CD4-positive, CD25-positive, alpha-beta regulatory T cell (primary cell): ENCODE data around the gene CCDC47. TPM values are rescaled to one million over a fixed set of nuclear protein-coding genes. Genes with fewer than 3 reads are reported as not detected.
A peak's percentile ranks its signal among the peaks of the same experiment; 100 is the strongest.

Experiments used
- ATAC-seq, 2 donors: fragments of 150-1000 bp; cut with Tn5 transposase; one replicate each; pipeline ENCODE4 v1.10.0; 2021; ENCODE audit warnings: low read depth in 2 of 2, moderate number of reproducible peaks in 2 of 2, moderate library complexity in 1 of 2
- DNase-seq, 3 donors: peaks; one replicate each; pipeline versions ENCODE4 v3.0.0 to v3.0.0-alpha.2; 2012 to 2022; ENCODE audit warnings: mixed read lengths in 1 of 3
- H3K27ac ChIP-seq: one replicate; pipeline ENCODE4 v1.7.0; 2013; ENCODE audit warnings: mild to moderate bottlenecking, low read length; ENCODE audit not compliant: insufficient read depth, poor library complexity, severe bottlenecking
- H3K27me3 ChIP-seq: one replicate; pipeline ENCODE4 v1.7.0; 2013; ENCODE audit warnings: low read length; ENCODE audit not compliant: control insufficient read depth, insufficient read depth
- H3K36me3 ChIP-seq: one replicate; pipeline ENCODE4 v1.7.0; 2013; ENCODE audit warnings: mild to moderate bottlenecking, low read length, moderate library complexity; ENCODE audit not compliant: control insufficient read depth, insufficient read depth
- H3K4me1 ChIP-seq: 2 replicates; pipeline ENCODE4 v1.7.0; 2013; ENCODE audit warnings: mild to moderate bottlenecking, low read length; ENCODE audit not compliant: insufficient read depth, control insufficient read depth, poor library complexity, severe bottlenecking
- H3K4me3 ChIP-seq: one replicate; pipeline ENCODE4 v1.7.0; 2013; ENCODE audit warnings: low read depth, mild to moderate bottlenecking, low read length, moderate library complexity
- H3K9me3 ChIP-seq, 2 experiments: 1 replicate in 1 of 2; 2 replicates in 1 of 2; pipeline ENCODE4 v1.7.0; 2013; ENCODE audit warnings: low read length in 2 of 2, mild to moderate bottlenecking in 1 of 2, moderate library complexity in 1 of 2; ENCODE audit not compliant: control insufficient read depth in 2 of 2
- H3K27ac Mint-ChIP-seq, 3 donors: one replicate each; pipeline ENCODE4 v1.8.0; 2020 to 2022; ENCODE audit warnings: mild to moderate bottlenecking in 3 of 3, mixed read lengths in 3 of 3, moderate library complexity in 2 of 3
- H3K27me3 Mint-ChIP-seq: one replicate; pipeline ENCODE4 v1.8.0; 2022; ENCODE audit warnings: mild to moderate bottlenecking, mixed read lengths
- H3K36me3 Mint-ChIP-seq: one replicate; pipeline ENCODE4 v1.8.0; 2020; ENCODE audit warnings: mixed read lengths
- H3K4me1 Mint-ChIP-seq, 4 donors: one replicate each; pipeline ENCODE4 v1.8.0; 2020 to 2022; ENCODE audit warnings: mixed read lengths in 4 of 4, mild to moderate bottlenecking in 1 of 4
- H3K4me3 Mint-ChIP-seq, 4 donors: one replicate each; pipeline ENCODE4 v1.8.0; 2020 to 2022; ENCODE audit warnings: mild to moderate bottlenecking in 4 of 4, mixed read lengths in 4 of 4, moderate library complexity in 3 of 4
- H3K9me3 Mint-ChIP-seq, 7 donors: one replicate each; pipeline ENCODE4 v1.8.0; 2020 to 2022; ENCODE audit warnings: mixed read lengths in 7 of 7, mild to moderate bottlenecking in 3 of 7, moderate library complexity in 2 of 7
- polyA plus RNA-seq, 4 donors: library from polyadenylated mRNA; unstranded; fragments of 300-500 nt; fragmentation: Illumina TruSeq; gene quantifications; one replicate each; pipeline ENCODE4 v1.2.3, GENCODE V29; 2021
- total RNA-seq: library from RNA; stranded (reverse); gene quantifications from one replicate; pipeline ENCODE4 v1.2.3, GENCODE V29; 2022

Gene CCDC47
- total and polyA plus RNA-seq, 5 donors from 2014 or later = 35.4 to 47.9 (median 36.4) TPM

GRCh38 chr17:63752707-63753106 lies 20.7 kb downstream of the CCDC47 start:
- Histone ChIP-seq H3K27ac (no peak overlapping the region), H3K9me3 (no peaks in the 10 kb centered on the region), H3K4me3 (no peak overlapping the region), H3K27me3 (no peaks in the 10 kb centered on the region), H3K4me1 (peaks cover 10% of the 10 kb centered on the region), H3K36me3 (peaks cover 54% of the 10 kb centered on the region)
- H3K4me3 Mint-ChIP-seq = no peak overlapping the region
- DNase-seq (no peak), ATAC-seq (no peak)
- H3K27me3 Mint-ChIP-seq = no peaks in the 10 kb centered on the region
- H3K36me3 Mint-ChIP-seq = peaks cover 31% of the 10 kb centered on the region
- peaks cover 0 to 1% (median 0%) of the 10 kb centered on the region in 7 donors for H3K9me3 Mint-ChIP-seq
- H3K27ac Mint-ChIP-seq = peak overlapping the region in 1 of 3 donors; percentile 62
- H3K4me1 Mint-ChIP-seq = peaks cover 6 to 17% (median 14%) of the 10 kb centered on the region in 4 donors

GRCh38 chr17:63751806-63752205 lies 21.6 kb downstream of the CCDC47 start:
- Histone ChIP-seq H3K27ac (peak overlapping the region; percentile 60), H3K27me3 (no peaks in the 10 kb centered on the region), H3K9me3 (no peaks in the 10 kb centered on the region), H3K4me3 (peak overlapping the region; percentile 27), H3K4me1 (peaks cover 10% of the 10 kb centered on the region), H3K36me3 (peaks cover 51% of the 10 kb centered on the region)
- Mint-ChIP-seq H3K27ac (peak overlapping the region; percentile 60 to 88 (median 78)), H3K9me3 (peaks cover 0 to 1% (median 0%) of the 10 kb centered on the region in 7 donors), H3K4me3 (peak overlapping the region; percentile 29 to 68 (median 46)), H3K27me3 (no peaks in the 10 kb centered on the region), H3K4me1 (peaks cover 6 to 17% (median 14%) of the 10 kb centered on the region in 4 donors), H3K36me3 (peaks cover 34% of the 10 kb centered on the region)
- ATAC-seq (peak; percentile 50 to 60), DNase-seq (peak in 2 of 3 donors; percentile 13 to 62)

GRCh38 chr17:63741408-63742173 lies 31.8 kb downstream of the CCDC47 start, which contains the start of gene STRADA:
Gene STRADA, minus strand, starts transcription at chr17:63741799. Its CDS starts 13,430 bp downstream, at chr17:63728369.
- peak; percentile 98 to 99 (median 98) for DNase-seq
- peak within 1 kb of the TSS; percentile 80 to 97 (median 90) for H3K4me3 Mint-ChIP-seq
- H3K36me3 ChIP-seq = peaks cover 6% of the 10 kb centered on the region
- peaks cover 24% of the 10 kb centered on the region for H3K4me1 ChIP-seq
- H3K4me1 Mint-ChIP-seq = peaks cover 13 to 29% (median 16%) of the 10 kb centered on the region in 4 donors
- no peaks in the 10 kb centered on the region for H3K27me3 Mint-ChIP-seq
- peak within 1 kb of the TSS; percentile 87 to 97 (median 95) for H3K27ac Mint-ChIP-seq
- no peaks in the 10 kb centered on the region for H3K27me3 ChIP-seq
- no peaks in the 10 kb centered on the region for H3K9me3 ChIP-seq
- no peaks in the 10 kb centered on the region for H3K9me3 Mint-ChIP-seq
- H3K36me3 Mint-ChIP-seq = peaks cover 9% of the 10 kb centered on the region
- ATAC-seq = peak; percentile 88 to 94
- H3K27ac ChIP-seq = peak within 1 kb of the TSS; percentile 86
- peak within 1 kb of the TSS; percentile 92 for H3K4me3 ChIP-seq

GRCh38 chr17:63741143-63741407 lies 32.3 kb downstream of the CCDC47 start:
- Histone ChIP-seq H3K4me3 (peak overlapping the region; percentile 92), H3K36me3 (peaks cover 5% of the 10 kb centered on the region), H3K4me1 (peaks cover 24% of the 10 kb centered on the region), H3K27me3 (no peaks in the 10 kb centered on the region), H3K27ac (peak overlapping the region; percentile 86), H3K9me3 (no peaks in the 10 kb centered on the region)
- peaks cover 13 to 29% (median 16%) of the 10 kb centered on the region in 4 donors for H3K4me1 Mint-ChIP-seq
- no peaks in the 10 kb centered on the region for H3K9me3 Mint-ChIP-seq
- peaks cover 7% of the 10 kb centered on the region for H3K36me3 Mint-ChIP-seq
- H3K27ac Mint-ChIP-seq = peak overlapping the region; percentile 87 to 97 (median 95)
- H3K27me3 Mint-ChIP-seq = no peaks in the 10 kb centered on the region
- ATAC-seq = no peak
- DNase-seq = no peak
- peak overlapping the region; percentile 80 to 97 (median 90) for H3K4me3 Mint-ChIP-seq

GRCh38 chr17:63740464-63741142 lies 32.8 kb downstream of the CCDC47 start:
- Histone ChIP-seq H3K4me3 (peak overlapping the region; percentile 92), H3K9me3 (no peaks in the 10 kb centered on the region), H3K36me3 (peaks cover 2% of the 10 kb centered on the region), H3K4me1 (peaks cover 24% of the 10 kb centered on the region), H3K27me3 (no peaks in the 10 kb centered on the region), H3K27ac (peak overlapping the region; percentile 86)
- ATAC-seq (no peak), DNase-seq (peak in 1 of 3 donors; percentile 33)
- Mint-ChIP-seq H3K4me3 (peak overlapping the region; percentile 80 to 97 (median 90)), H3K27ac (peak overlapping the region; percentile 87 to 97 (median 95)), H3K36me3 (peaks cover 2% of the 10 kb centered on the region), H3K9me3 (no peaks in the 10 kb centered on the region), H3K4me1 (peaks cover 13 to 29% (median 16%) of the 10 kb centered on the region in 4 donors), H3K27me3 (no peaks in the 10 kb centered on the region)

GRCh38 chr17:63735691-63736090 lies 37.7 kb downstream of the CCDC47 start:
- no peak overlapping the region for H3K27ac ChIP-seq
- no peak overlapping the region for H3K4me3 ChIP-seq
- no peaks in the 10 kb centered on the region for H3K27me3 ChIP-seq
- H3K4me1 Mint-ChIP-seq = peaks cover 12 to 16% (median 14%) of the 10 kb centered on the region in 4 donors
- H3K36me3 ChIP-seq = no peaks in the 10 kb centered on the region
- DNase-seq (no peak), ATAC-seq (no peak)
- H3K36me3 Mint-ChIP-seq = no peaks in the 10 kb centered on the region
- no peaks in the 10 kb centered on the region for H3K27me3 Mint-ChIP-seq
- no peak overlapping the region for H3K27ac Mint-ChIP-seq
- no peaks in the 10 kb centered on the region for H3K9me3 Mint-ChIP-seq
- no peaks in the 10 kb centered on the region for H3K9me3 ChIP-seq
- H3K4me3 Mint-ChIP-seq = no peak overlapping the region
- H3K4me1 ChIP-seq = peaks cover 7% of the 10 kb centered on the region

GRCh38 chr17:63722403-63722802 lies 51.0 kb downstream of the CCDC47 start:
- H3K9me3 ChIP-seq = no peaks in the 10 kb centered on the region
- Mint-ChIP-seq H3K4me1 (peaks cover 0 to 11% (median 4%) of the 10 kb centered on the region in 4 donors), H3K27me3 (no peaks in the 10 kb centered on the region), H3K9me3 (no peaks in the 10 kb centered on the region), H3K27ac (peak overlapping the region in 2 of 3 donors; percentile 5 to 17), H3K36me3 (peaks cover 11% of the 10 kb centered on the region), H3K4me3 (no peak overlapping the region)
- no peak overlapping the region for H3K27ac ChIP-seq
- ATAC-seq = no peak
- no peaks in the 10 kb centered on the region for H3K27me3 ChIP-seq
- DNase-seq = no peak
- peaks cover 16% of the 10 kb centered on the region for H3K36me3 ChIP-seq
- no peak overlapping the region for H3K4me3 ChIP-seq
- no peaks in the 10 kb centered on the region for H3K4me1 ChIP-seq
